Liver (tissue), 3 donors: ENCODE data around the gene CSE1L.

ENCODE experiments used
- FOXA1 ChIP-seq: IDR thresholded peaks from 2 replicates; pipeline ENCODE4 v1.6.1; 2016; ENCODE audit warnings: antibody characterized with exemption
- GABPA ChIP-seq, 2 donors: IDR thresholded peaks in 1 of 2; conservative IDR thresholded peaks in 1 of 2; 2 replicates each; pipeline ENCODE4 v1.6.1; 2016; ENCODE audit warnings: antibody characterized with exemption in 2 of 2, mild to moderate bottlenecking in 1 of 2, moderate library complexity in 1 of 2
- HNF4A ChIP-seq, 2 donors: conservative IDR thresholded peaks; 2 replicates each; pipeline ENCODE4 v1.6.1; 2016; ENCODE audit warnings: antibody characterized with exemption in 2 of 2, mild to moderate bottlenecking in 2 of 2
- RAD21 ChIP-seq, 2 donors: IDR thresholded peaks; 2 replicates each; pipeline ENCODE4 v1.6.1; 2016; ENCODE audit warnings: antibody characterized with exemption in 2 of 2, mild to moderate bottlenecking in 2 of 2
- TAF1 ChIP-seq: conservative IDR thresholded peaks from 2 replicates; pipeline ENCODE4 v1.6.1; 2016; ENCODE audit warnings: antibody characterized with exemption, mild to moderate bottlenecking
- YY1 ChIP-seq: IDR thresholded peaks from 2 replicates; pipeline ENCODE4 v1.6.1; 2016; ENCODE audit warnings: antibody characterized with exemption, mild to moderate bottlenecking
- TF ChIP-seq, protein P1 (sequence below): fragments of 150-350 bp; IDR thresholded peaks from 2 replicates; pipeline ENCODE4 v1.5.1; 2017; ENCODE audit warnings: improper control_type of control experiment, low read depth, low read length; ENCODE audit not compliant: missing input control
- TF ChIP-seq, protein P2 (sequence below): IDR thresholded peaks from 2 replicates; pipeline ENCODE4 v1.6.1; 2016; ENCODE audit warnings: antibody characterized with exemption
- TF ChIP-seq, protein P3 (sequence below): IDR thresholded peaks from 2 replicates; pipeline ENCODE4 v1.6.1; 2016; ENCODE audit warnings: antibody characterized with exemption
- TF ChIP-seq, protein P4 (sequence below): IDR thresholded peaks from 2 replicates; pipeline ENCODE4 v1.6.1; 2016; ENCODE audit warnings: antibody characterized with exemption
- TF ChIP-seq, protein P5 (sequence below): IDR thresholded peaks from 2 replicates; pipeline ENCODE4 v1.6.1; 2016; ENCODE audit warnings: antibody characterized with exemption, mild to moderate bottlenecking
- donor health status: healthy.
- donor health status: healthy.

DNA sequence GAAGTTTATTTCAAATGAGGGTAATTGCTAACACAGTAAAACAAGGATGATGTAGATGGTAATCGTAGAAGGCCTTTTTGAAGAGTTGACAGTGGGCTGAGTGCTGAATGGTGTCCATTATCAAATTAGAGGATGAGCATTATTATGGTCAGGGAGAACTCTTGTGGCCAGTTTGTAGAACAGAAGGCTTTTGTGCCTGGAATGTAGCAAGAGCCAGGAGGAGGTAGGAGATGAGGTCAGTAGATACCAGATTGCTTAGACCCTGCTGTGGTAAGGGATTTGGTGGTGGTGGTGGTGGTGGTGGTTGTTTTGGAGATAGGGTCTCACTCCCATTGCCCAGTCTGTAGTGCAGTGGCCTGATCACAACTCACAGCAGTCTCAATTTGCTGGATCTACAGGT is 6.2 kb downstream of the CSE1L start:
- TF ChIP-seq, protein P1, sequence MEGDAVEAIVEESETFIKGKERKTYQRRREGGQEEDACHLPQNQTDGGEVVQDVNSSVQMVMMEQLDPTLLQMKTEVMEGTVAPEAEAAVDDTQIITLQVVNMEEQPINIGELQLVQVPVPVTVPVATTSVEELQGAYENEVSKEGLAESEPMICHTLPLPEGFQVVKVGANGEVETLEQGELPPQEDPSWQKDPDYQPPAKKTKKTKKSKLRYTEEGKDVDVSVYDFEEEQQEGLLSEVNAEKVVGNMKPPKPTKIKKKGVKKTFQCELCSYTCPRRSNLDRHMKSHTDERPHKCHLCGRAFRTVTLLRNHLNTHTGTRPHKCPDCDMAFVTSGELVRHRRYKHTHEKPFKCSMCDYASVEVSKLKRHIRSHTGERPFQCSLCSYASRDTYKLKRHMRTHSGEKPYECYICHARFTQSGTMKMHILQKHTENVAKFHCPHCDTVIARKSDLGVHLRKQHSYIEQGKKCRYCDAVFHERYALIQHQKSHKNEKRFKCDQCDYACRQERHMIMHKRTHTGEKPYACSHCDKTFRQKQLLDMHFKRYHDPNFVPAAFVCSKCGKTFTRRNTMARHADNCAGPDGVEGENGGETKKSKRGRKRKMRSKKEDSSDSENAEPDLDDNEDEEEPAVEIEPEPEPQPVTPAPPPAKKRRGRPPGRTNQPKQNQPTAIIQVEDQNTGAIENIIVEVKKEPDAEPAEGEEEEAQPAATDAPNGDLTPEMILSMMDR, result no peak
- TF ChIP-seq RAD21 (IDR thresholded peaks at IDR 0.05) (peak in 1 of 2 donors; percentile 26), GABPA (IDR thresholded peaks at IDR 0.05 in 1 of 2, conservative IDR thresholded peaks at IDR 0.05 in 1 of 2) (no peak), FOXA1 (no peak), YY1 (no peak), TAF1 (no peak), HNF4A (conservative IDR thresholded peaks at IDR 0.05) (no peak)
- TF ChIP-seq, protein P2, sequence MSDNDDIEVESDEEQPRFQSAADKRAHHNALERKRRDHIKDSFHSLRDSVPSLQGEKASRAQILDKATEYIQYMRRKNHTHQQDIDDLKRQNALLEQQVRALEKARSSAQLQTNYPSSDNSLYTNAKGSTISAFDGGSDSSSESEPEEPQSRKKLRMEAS, result no peak
- TF ChIP-seq, protein P3, sequence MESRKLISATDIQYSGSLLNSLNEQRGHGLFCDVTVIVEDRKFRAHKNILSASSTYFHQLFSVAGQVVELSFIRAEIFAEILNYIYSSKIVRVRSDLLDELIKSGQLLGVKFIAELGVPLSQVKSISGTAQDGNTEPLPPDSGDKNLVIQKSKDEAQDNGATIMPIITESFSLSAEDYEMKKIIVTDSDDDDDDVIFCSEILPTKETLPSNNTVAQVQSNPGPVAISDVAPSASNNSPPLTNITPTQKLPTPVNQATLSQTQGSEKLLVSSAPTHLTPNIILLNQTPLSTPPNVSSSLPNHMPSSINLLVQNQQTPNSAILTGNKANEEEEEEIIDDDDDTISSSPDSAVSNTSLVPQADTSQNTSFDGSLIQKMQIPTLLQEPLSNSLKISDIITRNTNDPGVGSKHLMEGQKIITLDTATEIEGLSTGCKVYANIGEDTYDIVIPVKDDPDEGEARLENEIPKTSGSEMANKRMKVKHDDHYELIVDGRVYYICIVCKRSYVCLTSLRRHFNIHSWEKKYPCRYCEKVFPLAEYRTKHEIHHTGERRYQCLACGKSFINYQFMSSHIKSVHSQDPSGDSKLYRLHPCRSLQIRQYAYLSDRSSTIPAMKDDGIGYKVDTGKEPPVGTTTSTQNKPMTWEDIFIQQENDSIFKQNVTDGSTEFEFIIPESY, result no peak
- TF ChIP-seq, protein P4, sequence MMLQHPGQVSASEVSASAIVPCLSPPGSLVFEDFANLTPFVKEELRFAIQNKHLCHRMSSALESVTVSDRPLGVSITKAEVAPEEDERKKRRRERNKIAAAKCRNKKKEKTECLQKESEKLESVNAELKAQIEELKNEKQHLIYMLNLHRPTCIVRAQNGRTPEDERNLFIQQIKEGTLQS, result no peak
- TF ChIP-seq, protein P5, sequence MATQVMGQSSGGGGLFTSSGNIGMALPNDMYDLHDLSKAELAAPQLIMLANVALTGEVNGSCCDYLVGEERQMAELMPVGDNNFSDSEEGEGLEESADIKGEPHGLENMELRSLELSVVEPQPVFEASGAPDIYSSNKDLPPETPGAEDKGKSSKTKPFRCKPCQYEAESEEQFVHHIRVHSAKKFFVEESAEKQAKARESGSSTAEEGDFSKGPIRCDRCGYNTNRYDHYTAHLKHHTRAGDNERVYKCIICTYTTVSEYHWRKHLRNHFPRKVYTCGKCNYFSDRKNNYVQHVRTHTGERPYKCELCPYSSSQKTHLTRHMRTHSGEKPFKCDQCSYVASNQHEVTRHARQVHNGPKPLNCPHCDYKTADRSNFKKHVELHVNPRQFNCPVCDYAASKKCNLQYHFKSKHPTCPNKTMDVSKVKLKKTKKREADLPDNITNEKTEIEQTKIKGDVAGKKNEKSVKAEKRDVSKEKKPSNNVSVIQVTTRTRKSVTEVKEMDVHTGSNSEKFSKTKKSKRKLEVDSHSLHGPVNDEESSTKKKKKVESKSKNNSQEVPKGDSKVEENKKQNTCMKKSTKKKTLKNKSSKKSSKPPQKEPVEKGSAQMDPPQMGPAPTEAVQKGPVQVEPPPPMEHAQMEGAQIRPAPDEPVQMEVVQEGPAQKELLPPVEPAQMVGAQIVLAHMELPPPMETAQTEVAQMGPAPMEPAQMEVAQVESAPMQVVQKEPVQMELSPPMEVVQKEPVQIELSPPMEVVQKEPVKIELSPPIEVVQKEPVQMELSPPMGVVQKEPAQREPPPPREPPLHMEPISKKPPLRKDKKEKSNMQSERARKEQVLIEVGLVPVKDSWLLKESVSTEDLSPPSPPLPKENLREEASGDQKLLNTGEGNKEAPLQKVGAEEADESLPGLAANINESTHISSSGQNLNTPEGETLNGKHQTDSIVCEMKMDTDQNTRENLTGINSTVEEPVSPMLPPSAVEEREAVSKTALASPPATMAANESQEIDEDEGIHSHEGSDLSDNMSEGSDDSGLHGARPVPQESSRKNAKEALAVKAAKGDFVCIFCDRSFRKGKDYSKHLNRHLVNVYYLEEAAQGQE, result no peak
